ENCODE measurements around the gene IL16. TPM values are rescaled to one million over a fixed set of nuclear protein-coding genes. Genes with fewer than 3 reads are reported as not detected.

IL16 gene
- total RNA-seq, 1 experiment from 2014 or later, result 0.81 TPM

- Histone ChIP-seq H3K79me2 (ENCODE audit: insufficient read depth, low read length) (no peaks in the 10 kb centered on the region), H2AFZ (ENCODE audit: low read depth, low read length, poor library complexity, severe bottlenecking) (no peak overlapping the region), H3K27ac (ENCODE audit: low read depth, low read length) (no peak overlapping the region), H3K4me1 (ENCODE audit: control insufficient read depth in 1 of 2, insufficient read depth in 2 of 2, low read length in 2 of 2) (peaks cover 11 to 22% of the 10 kb centered on the region in 2 experiments), H3K36me3 (ENCODE audit: control insufficient read depth in 1 of 2, insufficient read depth in 2 of 2, low read length in 2 of 2) (no peaks in the 10 kb centered on the region), H4K20me1 (ENCODE audit: insufficient read depth) (no peaks in the 10 kb centered on the region), H3K4me2 (ENCODE audit: low read length) (no peak overlapping the region), H3K4me3 (replicated peaks in 1 of 2; ENCODE audit: low read depth in 1 of 2, low read length in 2 of 2) (no peak overlapping the region), H3K9ac (ENCODE audit: low read length) (no peak overlapping the region), H3K9me3 (ENCODE audit: control insufficient read depth in 1 of 2, insufficient read depth in 1 of 2, low read depth in 1 of 2, low read length in 2 of 2) (no peaks in the 10 kb centered on the region), H3K27me3 (ENCODE audit: insufficient read depth, low read length) (no peaks in the 10 kb centered on the region), H3K9me2 (ENCODE audit: insufficient read depth) (no peaks in the 10 kb centered on the region)
- intact Hi-C loops (cut with micrococcal nuclease), result no loop called here
- ChIA-PET RAD21 (ENCODE audit: low non-redundant PET in 1 of 2, low total read pairs in 2 of 2, uncharacterized antibody in 2 of 2, unreplicated experiment in 2 of 2) (no interaction called here), CTCF (no interaction called here), POLR2A (no interaction called here)
- ATAC-seq (no peak), DNase-seq (ENCODE audit: low read depth, low spot score) (no peak)
- TF ChIP-seq SRF (IDR thresholded peaks at IDR 0.05; ENCODE audit: low read depth) (no peak), REST (IDR thresholded peaks at IDR 0.05; ENCODE audit: low read depth) (no peak), EGR1 (IDR thresholded peaks at IDR 0.05; ENCODE audit: low read depth) (no peak), SIN3A (IDR thresholded peaks at IDR 0.05; ENCODE audit: low read depth) (no peak), EZH2 (IDR thresholded peaks at IDR 0.05) (no peak), ZNF274 (IDR thresholded peaks at IDR 0.05; ENCODE audit: low read depth, low read length) (no peak), YY1 (IDR thresholded peaks at IDR 0.05; ENCODE audit: extremely low read depth, insufficient replicate concordance, low read depth, low read length) (no peak), CTCF (IDR thresholded peaks at IDR 0.05 in 2 of 3, conservative IDR thresholded peaks at IDR 0.05 in 1 of 3; ENCODE audit: borderline replicate concordance in 1 of 3, insufficient read depth in 1 of 3, low read depth in 2 of 3, low read length in 2 of 3) (no peak), ELF1 (IDR thresholded peaks at IDR 0.05; ENCODE audit: borderline replicate concordance, low read depth) (no peak), CBX3 (IDR thresholded peaks at IDR 0.05; ENCODE audit: low read depth) (no peak), EZH2phosphoT487 (IDR thresholded peaks at IDR 0.05; ENCODE audit: borderline replicate concordance) (no peak), CEBPB (IDR thresholded peaks at IDR 0.05; ENCODE audit: low read depth) (no peak)
- BruUV-seq (replicated peaks), result no TSS peak
Measured at GRCh38 chr15:81296186-81296585, 99.5 kb downstream of the IL16 start.

All from HCT116 (cell line).